HG03108 (cell line): ENCODE results near the gene SORBS2.

ENCODE experiments used
- ATAC-seq: cut with Tn5 transposase; IDR thresholded peaks from one replicate; pipeline ENCODE4 v1.9.1; 2021; ENCODE audit warnings: moderate library complexity; ENCODE audit not compliant: unreplicated experiment

Gene SORBS2

DNA sequence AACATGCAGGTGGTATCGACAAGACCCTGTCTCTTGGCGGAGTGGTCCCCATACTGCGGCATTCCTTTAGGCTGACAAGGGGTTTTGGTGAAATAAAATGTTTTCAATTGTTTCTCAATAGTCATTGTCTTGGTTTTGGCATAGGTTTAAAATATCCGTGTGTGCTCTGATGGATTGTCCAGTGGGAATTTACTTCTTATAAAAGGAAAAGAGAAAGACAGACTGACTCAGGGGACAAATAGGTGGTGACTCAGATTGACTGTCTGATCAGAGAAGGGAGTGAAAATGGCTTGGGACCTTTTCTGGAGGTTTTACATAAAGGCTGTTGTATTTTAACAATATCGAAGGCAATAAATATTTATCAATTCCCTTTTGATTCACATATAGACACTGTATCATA lies 129.8 kb downstream of the SORBS2 start:
- ATAC-seq: no peak

GRCh38 chr4:185681604-185682003 lies 130.4 kb downstream of the SORBS2 start:
- ATAC-seq: no peak

GRCh38 chr4:185680617-185681016 lies 131.4 kb downstream of the SORBS2 start:
- no peak for ATAC-seq

GRCh38 chr4:185679523-185679922 lies 132.5 kb downstream of the SORBS2 start:
- no peak for ATAC-seq

GRCh38 chr4:185677637-185678314 lies 134.2 kb downstream of the SORBS2 start:
- ATAC-seq: no peak

DNA sequence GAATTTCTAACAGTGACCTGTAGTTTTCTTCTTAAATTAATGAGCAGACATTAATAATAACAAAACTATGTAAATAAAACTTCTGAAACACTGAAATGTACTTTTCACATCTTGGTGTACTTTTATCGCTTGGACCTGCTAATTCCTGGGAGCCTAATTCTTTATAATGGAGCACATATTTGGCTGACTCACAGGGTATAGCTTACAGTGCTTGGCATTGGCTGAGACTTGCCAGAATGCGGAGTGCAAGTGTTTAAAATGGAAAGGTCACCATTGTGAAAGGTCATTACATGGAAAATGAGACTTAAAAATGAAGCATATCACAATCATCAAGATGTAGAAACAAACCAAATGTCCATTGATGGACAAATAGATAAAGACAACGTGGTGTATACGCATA lies 139.4 kb downstream of the SORBS2 start:
- no peak for ATAC-seq

DNA sequence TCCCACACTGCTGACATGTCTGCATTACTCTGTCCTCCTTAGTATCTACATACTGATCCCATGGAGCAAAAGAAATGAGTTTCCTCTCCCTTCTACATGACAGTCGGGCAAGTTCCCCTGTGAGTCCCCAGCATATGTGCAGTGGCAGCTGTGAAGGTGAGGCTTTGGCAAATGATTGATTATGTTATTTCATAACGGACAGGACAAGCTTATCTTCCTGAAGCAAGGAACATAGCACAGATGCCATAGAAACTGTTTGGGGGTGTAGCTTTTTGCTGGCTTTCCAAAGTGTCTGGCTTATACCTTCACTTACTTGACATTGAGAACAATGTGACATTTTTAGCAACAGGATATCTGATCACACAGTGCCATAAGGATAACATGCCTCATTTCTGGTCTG lies 139.8 kb downstream of the SORBS2 start:
- ATAC-seq: no peak

- ATAC-seq: no peak
These were observed 140.5 kb downstream of the SORBS2 start for GRCh38 chr4:185671496-185671895.

- no peak for ATAC-seq
These were observed 140.9 kb downstream of the SORBS2 start for GRCh38 chr4:185671066-185671465.

DNA sequence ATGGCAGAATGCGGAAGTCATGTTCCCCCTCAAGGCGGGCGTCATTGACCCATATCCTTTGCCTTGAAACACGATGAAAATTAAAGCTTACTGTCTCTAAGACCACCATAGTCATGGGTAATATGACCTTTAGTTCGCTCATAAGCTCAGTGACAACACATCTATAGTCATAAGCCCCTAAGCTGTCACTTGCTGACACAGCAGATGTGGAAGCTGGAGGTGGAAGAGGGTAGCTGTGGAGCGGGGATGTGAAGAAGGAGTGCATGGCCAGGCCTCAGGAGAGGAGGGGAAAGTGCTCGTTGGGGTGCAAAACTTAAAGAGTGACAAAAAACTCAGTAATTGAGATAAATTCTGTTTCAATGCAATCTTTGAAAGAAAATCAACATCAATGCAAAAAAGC lies 142.7 kb downstream of the SORBS2 start:
- no peak for ATAC-seq

- ATAC-seq: no peak
These were observed 145.8 kb downstream of the SORBS2 start for GRCh38 chr4:185666156-185666555.

DNA sequence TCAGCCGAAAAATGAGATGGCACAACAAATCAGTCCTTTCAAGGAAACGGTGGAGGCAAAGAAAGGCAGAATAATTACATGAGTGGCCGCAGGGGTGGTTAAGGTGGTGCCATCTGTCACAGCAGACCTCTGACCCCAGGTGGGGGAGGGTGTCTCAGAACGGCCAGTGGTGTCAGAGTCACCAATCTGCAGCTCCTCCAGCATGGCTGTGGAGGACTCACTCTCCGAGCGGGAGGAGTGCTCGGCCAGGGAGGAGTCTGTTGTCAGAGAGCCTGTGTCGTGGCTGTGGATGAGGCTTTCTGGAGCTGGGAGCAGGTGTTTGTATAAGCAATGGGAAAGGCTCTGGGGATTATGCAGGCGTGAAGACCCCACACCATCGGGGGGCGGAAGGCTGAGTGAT lies 146.3 kb downstream of the SORBS2 start:
- ATAC-seq: no peak

- ATAC-seq: no peak
These were observed 147.5 kb downstream of the SORBS2 start for GRCh38 chr4:185664481-185664880.

DNA sequence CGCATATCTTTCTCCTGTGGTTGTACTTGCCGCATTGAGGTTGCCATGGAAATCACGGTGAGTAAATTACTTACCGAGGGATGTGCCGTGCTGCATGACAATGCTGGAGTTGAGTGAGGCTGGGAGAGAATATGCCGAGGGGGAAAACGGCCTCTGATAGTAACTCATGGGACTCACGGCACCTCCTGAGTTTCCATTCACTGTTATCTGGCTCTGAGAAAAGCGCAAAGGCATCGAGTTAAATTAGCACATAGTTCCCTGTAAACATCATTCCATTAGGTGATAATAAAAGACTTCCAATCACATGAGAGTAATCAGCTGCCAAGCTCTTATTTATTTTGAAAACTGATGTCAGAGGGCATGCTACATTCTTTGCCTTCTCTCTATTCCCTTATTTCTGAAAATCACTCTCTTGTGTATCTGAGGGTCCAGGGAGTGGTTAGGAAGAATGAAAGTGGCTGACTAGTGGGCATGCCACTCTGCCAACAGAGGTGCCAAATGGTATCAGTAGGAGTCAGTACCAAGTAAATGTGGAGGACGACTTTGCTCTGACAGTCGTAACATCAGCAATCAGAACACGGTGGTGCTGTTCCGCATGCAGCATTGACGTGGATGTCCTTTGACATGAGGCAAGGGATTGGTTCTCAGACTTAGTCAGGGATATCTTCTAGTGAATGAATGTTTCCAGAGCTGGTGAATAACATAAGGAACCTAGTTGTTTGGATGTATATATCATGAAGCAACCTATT lies 149.8 kb downstream of the SORBS2 start:
- no peak for ATAC-seq

DNA sequence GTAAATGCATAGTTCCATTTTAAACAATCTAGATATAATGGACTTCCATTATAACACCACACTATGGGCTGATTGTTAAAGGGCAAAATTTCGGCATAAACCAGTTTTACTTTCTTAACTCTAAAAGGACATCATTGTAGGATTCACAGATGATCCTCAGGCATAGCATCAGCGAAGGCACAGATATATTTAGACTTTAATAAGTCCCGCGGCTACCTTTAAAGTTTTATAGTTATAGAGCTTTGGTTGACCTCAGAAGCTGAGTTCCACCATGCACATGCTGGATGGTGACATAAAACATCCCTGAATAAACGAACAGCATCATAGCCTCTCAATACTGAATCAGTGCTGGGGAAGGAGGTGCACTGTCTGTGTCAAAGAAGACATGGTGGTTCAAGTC lies 151.7 kb downstream of the SORBS2 start:
- ATAC-seq: no peak

GRCh38 chr4:185657699-185658098 lies 154.3 kb downstream of the SORBS2 start:
- ATAC-seq: no peak

GRCh38 chr4:185657183-185657582 lies 154.8 kb downstream of the SORBS2 start:
- no peak for ATAC-seq

DNA sequence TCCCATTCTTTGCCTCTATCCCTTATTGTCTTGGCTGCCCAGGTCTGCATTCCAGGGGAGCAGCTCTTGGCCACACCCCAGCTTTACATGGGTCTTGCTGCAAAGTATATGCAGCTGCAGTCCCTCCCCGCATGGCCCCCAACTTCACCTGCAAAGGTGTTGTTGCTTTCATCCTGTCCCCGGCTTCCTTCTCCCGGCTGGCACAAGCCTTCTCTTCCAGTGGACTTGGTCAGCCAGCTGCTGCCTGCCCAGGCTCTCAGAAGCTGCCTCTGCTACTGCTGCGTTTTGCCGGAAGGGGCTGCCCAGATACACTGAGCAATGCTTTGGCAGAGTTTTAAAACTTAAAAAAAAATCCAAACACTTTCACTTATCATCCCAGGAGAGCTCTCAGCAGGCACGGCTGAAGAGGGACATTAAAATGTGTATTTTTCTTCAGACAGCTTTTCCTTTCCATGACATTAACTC lies 155.5 kb downstream of the SORBS2 start:
- no peak for ATAC-seq

GRCh38 chr4:185654965-185655554 lies 156.9 kb downstream of the SORBS2 start:
- no peak for ATAC-seq

GRCh38 chr4:185654311-185654710 lies 157.7 kb downstream of the SORBS2 start:
- no peak for ATAC-seq

- ATAC-seq: no peak
These were observed 160.1 kb downstream of the SORBS2 start for GRCh38 chr4:185651851-185652250.

DNA sequence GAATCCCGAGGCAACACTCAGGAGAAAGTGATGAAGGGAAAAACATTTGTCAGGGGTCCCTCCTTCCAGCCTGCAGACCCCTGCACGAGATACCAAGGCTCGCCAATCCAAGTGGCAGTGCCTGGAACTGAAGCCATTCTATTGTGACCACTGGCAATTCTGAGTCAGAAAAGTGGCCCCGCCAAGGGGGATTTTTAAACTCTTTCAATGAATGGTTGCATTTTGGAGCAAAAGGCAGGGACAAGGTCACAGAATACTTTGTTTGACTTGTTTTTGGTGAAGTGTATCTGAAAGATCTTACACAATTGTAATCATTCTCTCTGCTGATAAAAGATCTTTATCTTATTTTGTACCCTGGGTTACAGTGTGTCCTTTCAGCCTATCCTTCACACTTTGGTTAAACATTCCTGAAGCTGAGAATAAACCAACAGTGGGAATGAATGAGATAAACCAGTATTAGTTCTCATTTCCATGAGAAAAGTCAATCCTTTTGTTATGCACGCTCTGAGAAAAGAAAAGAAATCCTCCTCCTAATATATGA lies 160.8 kb downstream of the SORBS2 start:
- no peak for ATAC-seq
